Measurements from ENCODE around the gene MFNG. TPM values are rescaled to one million over a fixed set of nuclear protein-coding genes. Genes with fewer than 3 reads are reported as not detected.

The MFNG gene
- total and polyA plus RNA-seq, 8 donors: 1.5 to 10.5 (median 4.4) TPM

DNA sequence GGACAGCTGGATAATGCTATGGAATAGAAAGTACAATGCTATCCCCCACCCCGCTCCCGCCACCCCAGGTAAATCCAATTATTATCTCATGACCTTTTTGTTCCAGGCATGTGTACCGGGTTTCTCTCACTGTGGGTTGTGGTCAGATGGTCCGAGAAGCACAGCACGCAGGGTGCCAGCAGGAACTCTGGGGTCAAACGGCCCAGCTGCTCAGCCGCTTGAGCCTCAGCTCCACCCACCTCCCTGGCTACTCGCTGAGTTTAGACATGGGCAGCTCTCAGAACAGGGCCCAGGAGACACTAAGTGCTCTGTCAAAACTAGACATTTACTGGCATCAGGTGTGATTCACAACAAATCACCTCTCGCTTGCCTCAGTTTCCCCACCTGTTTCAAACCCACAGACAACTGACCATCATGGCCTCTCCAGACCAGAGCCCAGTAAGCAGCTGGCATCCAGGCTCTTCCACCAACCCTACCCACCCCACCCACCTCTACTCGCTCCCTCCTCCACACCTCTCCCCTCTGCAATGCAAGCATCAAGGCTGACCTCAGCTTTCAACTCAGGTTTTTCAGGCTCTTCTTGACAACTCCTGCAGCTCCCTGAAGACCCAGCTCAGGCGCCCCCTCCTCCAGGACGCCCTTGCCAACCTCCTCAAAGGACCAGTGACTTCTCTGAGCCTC is 13.0 kb upstream of the MFNG start:
- H3K9me3 ChIP-seq: no peaks in the 10 kb centered on the region
- no peaks in the 10 kb centered on the region for H3K36me3 ChIP-seq
- ATAC-seq (no peak), DNase-seq (peak in 1 of 6 donors; percentile 24), FAIRE-seq (no peak)
- H3K4me3 ChIP-seq: no peak overlapping the region
- TF ChIP-seq CTCF (IDR thresholded peaks at IDR 0.05): no peak
- no peak overlapping the region for H3K27ac ChIP-seq
- WGBS, 2 donors: 66 to 77% methylated on average over 12 of the region's 12 CpGs
- H3K4me1 ChIP-seq: peaks cover 38 to 46% (median 45%) of the 10 kb centered on the region in 3 donors
- intact Hi-C loops (cut with DNase I): no loop called here
- no peaks in the 10 kb centered on the region for H3K27me3 ChIP-seq

- ATAC-seq (peak in 3 of 4 donors; percentile 9 to 30 (median 27)), DNase-seq (peak in 5 of 6 donors; percentile 52 to 85 (median 70))
- no peaks in the 10 kb centered on the region for H3K27me3 ChIP-seq
Measured at GRCh38 chr22:37498289-37498909, 12.2 kb upstream of the MFNG start.

DNA sequence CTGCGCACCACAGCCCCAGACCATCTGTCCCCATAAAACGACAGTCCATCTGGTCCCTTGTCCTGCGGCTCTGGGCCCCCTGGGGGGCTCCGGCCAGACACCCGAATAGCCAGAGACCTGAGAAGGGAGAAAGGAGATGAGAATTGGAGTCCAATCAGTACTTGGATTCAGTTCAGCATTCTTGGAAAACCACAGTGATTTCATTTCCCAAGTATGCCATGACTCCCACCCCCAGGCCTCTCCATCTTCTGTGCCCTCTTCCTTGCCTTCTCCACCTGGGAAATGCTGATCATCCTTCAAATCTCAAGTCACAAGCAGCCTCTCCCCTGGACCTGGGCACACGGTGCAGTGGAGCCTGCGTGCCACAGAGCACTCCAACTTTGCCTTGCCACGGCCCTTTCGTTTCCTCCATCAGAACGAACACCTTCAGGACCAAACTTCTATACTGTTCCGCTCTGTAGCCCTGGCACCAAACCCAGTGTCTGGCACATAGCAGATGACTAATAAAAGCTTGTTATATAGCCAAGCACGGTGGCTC is 10.9 kb upstream of the MFNG start:
- Histone ChIP-seq H3K9me3 (no peaks in the 10 kb centered on the region), H3K36me3 (peaks cover 0 to 3% (median 0%) of the 10 kb centered on the region in 3 donors), H3K27me3 (no peaks in the 10 kb centered on the region), H3K4me1 (peaks cover 18 to 26% (median 25%) of the 10 kb centered on the region in 3 donors), H3K27ac (no peak overlapping the region), H3K4me3 (no peak overlapping the region)
- WGBS, 2 donors: 86% methylated on average over 12 of the region's 12 CpGs
- ATAC-seq: no peak
- TF ChIP-seq CTCF (IDR thresholded peaks at IDR 0.05): no peak
- FAIRE-seq: no peak
- intact Hi-C loops (cut with DNase I): no loop called here
- no peak for DNase-seq

More at GRCh38 chr22:37498289-37498909, 12.2 kb upstream of the MFNG start:
- no peak overlapping the region for H3K4me3 ChIP-seq
- no peaks in the 10 kb centered on the region for H3K9me3 ChIP-seq
- 45 to 54% methylated on average over 15 of the region's 15 CpGs for WGBS, 2 donors
- H3K27ac ChIP-seq: no peak overlapping the region
- peak; percentile 41 to 63 (median 50) for TF ChIP-seq CTCF (IDR thresholded peaks at IDR 0.05)
- intact Hi-C loops (cut with DNase I): no loop called here
- peaks cover 30 to 38% (median 38%) of the 10 kb centered on the region in 3 donors for H3K4me1 ChIP-seq
- no peaks in the 10 kb centered on the region for H3K36me3 ChIP-seq
- no peak for FAIRE-seq

- peaks cover 14 to 22% (median 21%) of the 10 kb centered on the region in 3 donors for H3K4me1 ChIP-seq
- WGBS, 2 donors: 93 to 96% methylated on average over 11 of the region's 11 CpGs
- no peaks in the 10 kb centered on the region for H3K9me3 ChIP-seq
- no peak overlapping the region for H3K27ac ChIP-seq
- no peaks in the 10 kb centered on the region for H3K27me3 ChIP-seq
- DNase-seq: peak in 1 of 6 donors; percentile 48
- no peak overlapping the region for H3K4me3 ChIP-seq
- peaks cover 0 to 3% (median 0%) of the 10 kb centered on the region in 3 donors for H3K36me3 ChIP-seq
- no peak for ATAC-seq
- intact Hi-C loops (cut with DNase I): no loop called here
- no peak for FAIRE-seq
- TF ChIP-seq CTCF (IDR thresholded peaks at IDR 0.05): no peak
Measured at GRCh38 chr22:37496651-37497050, 10.5 kb upstream of the MFNG start.

Measured in pancreas (tissue), 10 donors.